Measurements from ENCODE around the gene SLAIN2. TPM values are rescaled to one million over a fixed set of nuclear protein-coding genes. Genes with fewer than 3 reads are reported as not detected.
A peak's percentile ranks its signal among the peaks of the same experiment; 100 is the strongest.
"Not testable (repeated sequence)": the region's sequence is repeated elsewhere in the genome, so short reads cannot be mapped to it uniquely, and the experiment has no call there.

Gene SLAIN2
- total RNA-seq (10 to 100 TPM; 57.3 to 75.8 TPM), polyA plus RNA-seq (ENCODE audit: insufficient read depth, low read depth, low replicate concordance) (255 TPM)
- long read RNA-seq, donor 1, full-length matches to known transcripts, result 9 of 27 reads
- long read RNA-seq, donor 1, partial matches to known transcripts, result 13 of 27 reads
- long read RNA-seq, donor 1, other reads (novel, unspliced or antisense), result 5 of 27 reads
- long read RNA-seq, donor 2, full-length matches to known transcripts, result 1 of 14 reads
- long read RNA-seq, donor 2, partial matches to known transcripts, result 13 of 14 reads
- long read RNA-seq, donor 2, other reads (novel, unspliced or antisense), result 0 of 14 reads

DNA sequence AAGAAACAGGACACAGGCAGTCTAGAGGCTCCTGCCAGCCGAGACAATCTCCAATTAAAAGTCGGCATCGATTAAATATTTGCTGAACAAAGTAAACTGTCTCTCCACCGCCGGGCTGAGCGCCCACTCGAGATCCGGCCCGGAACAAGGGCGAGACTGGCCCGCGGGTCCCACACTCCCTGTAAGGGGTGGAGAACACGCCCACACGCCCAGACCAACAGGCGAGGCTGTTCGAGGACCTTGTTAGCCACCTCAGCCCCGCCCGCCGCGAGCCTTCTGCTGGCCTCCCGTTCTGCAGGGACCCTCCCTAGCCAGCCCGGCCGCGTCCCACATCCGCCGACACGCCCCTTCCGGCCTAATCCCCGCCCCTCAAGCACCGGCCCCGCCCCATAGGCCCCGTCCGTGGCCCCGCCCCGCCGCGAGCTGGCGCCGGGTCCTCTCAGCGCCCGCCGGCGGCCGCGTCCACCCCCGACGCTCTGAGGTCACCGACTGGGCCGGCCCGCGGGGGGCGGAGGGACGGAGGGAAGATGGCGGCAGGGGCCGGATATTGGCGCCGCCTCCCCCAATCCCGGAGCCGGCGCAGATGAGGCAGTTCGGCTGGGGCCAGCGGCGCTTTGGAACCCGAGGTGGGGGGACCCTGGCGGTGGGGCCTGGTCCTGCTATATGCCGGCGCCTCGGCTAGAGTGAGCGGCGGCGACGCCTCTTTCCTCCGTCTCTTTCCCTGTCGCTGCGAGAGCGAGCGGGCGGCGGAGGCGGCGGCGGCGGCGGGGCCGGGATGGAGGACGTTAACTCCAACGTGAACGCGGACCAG is at the start of gene SLAIN2:
Gene SLAIN2 (plus strand): TSS at position 565 of the 811 bp plus-strand sequence. CDS start 211 bp downstream, at position 776.
- TF ChIP-seq POLR2A (IDR thresholded peaks at IDR 0.05), result peak; percentile 57
- TF ChIP-seq, protein P1, sequence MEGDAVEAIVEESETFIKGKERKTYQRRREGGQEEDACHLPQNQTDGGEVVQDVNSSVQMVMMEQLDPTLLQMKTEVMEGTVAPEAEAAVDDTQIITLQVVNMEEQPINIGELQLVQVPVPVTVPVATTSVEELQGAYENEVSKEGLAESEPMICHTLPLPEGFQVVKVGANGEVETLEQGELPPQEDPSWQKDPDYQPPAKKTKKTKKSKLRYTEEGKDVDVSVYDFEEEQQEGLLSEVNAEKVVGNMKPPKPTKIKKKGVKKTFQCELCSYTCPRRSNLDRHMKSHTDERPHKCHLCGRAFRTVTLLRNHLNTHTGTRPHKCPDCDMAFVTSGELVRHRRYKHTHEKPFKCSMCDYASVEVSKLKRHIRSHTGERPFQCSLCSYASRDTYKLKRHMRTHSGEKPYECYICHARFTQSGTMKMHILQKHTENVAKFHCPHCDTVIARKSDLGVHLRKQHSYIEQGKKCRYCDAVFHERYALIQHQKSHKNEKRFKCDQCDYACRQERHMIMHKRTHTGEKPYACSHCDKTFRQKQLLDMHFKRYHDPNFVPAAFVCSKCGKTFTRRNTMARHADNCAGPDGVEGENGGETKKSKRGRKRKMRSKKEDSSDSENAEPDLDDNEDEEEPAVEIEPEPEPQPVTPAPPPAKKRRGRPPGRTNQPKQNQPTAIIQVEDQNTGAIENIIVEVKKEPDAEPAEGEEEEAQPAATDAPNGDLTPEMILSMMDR (IDR thresholded peaks at IDR 0.05), result peak in 2 of 3 experiments; percentile 38 to 49
- H3K27ac ChIP-seq, result peak within 1 kb of the TSS; percentile 97 to 99
- no peaks in the 10 kb centered on the region for H3K27me3 ChIP-seq
- intact Hi-C loops (cut with DNase I; ENCODE audit: low total_unique reads), result no loop called here
- DNase-seq, result peak; percentile 99
- H3K4me3 ChIP-seq, result peak within 1 kb of the TSS; percentile 81 to 87
- peaks cover 25% of the 10 kb centered on the region for H3K4me1 ChIP-seq
- WGBS, 2 donors, result 0% methylated on average over 23 to 66 of the region's 89 CpGs
- H3K36me3 ChIP-seq (ENCODE audit: low read depth, missing control alignments), result no peaks in the 10 kb centered on the region
- H3K9me3 ChIP-seq, result no peaks in the 10 kb centered on the region

DNA sequence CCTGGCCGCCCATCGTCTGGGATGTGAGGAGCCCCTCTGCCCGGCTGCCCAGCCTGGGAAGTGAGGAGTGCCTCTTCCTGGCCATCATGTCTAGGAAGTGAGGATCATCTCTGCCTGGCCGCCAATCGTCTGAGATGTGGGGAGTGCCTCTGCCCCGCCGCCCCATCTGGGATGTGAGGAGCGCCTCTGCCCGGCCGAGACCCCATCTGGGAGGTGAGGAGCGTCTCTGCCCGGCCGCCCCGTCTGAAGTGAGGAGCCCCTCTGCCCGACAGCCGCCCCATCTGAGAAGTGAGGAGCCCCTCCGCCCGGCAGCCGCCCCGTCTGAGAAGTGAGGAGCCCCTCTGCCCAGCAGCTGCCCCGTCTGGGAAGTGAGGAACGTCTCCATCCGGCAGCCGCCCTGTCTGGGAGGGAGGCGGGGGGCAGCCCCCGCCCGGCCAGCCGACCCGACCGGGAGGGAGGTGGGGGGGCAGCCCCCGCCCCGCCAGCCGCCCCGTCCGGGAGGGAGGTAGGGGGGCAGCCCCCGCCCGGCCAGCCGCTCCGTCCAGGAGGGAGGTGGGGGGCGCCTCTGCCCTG is 49.0 kb upstream of the SLAIN2 start:
- H3K27me3 ChIP-seq; intact Hi-C loops (cut with DNase I; ENCODE audit: low total_unique reads); DNase-seq; H3K27ac ChIP-seq; H3K4me1 ChIP-seq; H3K36me3 ChIP-seq (ENCODE audit: low read depth, missing control alignments); H3K9me3 ChIP-seq; H3K4me3 ChIP-seq: not testable (repeated sequence)
- WGBS, 2 donors, result 48 to 85% methylated on average over 8 to 39 of the region's 40 CpGs

GRCh38 chr4:48295116-48295515 is 46.2 kb upstream of the SLAIN2 start:
- intact Hi-C loops (cut with DNase I; ENCODE audit: low total_unique reads), result no loop called here
- no peaks in the 10 kb centered on the region for H3K4me1 ChIP-seq
- H3K36me3 ChIP-seq (ENCODE audit: low read depth, missing control alignments), result no peaks in the 10 kb centered on the region
- DNase-seq, result no peak
- no peak overlapping the region for H3K4me3 ChIP-seq
- no peaks in the 10 kb centered on the region for H3K27me3 ChIP-seq
- H3K27ac ChIP-seq, result no peak overlapping the region
- H3K9me3 ChIP-seq, result no peaks in the 10 kb centered on the region
- TF ChIP-seq, protein P1 (IDR thresholded peaks at IDR 0.05), result no peak
- TF ChIP-seq POLR2A (IDR thresholded peaks at IDR 0.05), result no peak

- Histone ChIP-seq H3K4me3 (no peak overlapping the region), H3K4me1 (no peaks in the 10 kb centered on the region), H3K27ac (no peak overlapping the region), H3K27me3 (no peaks in the 10 kb centered on the region), H3K36me3 (ENCODE audit: low read depth, missing control alignments) (no peaks in the 10 kb centered on the region), H3K9me3 (no peaks in the 10 kb centered on the region)
- TF ChIP-seq, protein P1 (IDR thresholded peaks at IDR 0.05), result no peak
- no peak for TF ChIP-seq POLR2A (IDR thresholded peaks at IDR 0.05)
- intact Hi-C loops (cut with DNase I; ENCODE audit: low total_unique reads), result no loop called here
- no peak for DNase-seq
- 74 to 80% methylated on average over 6 of the region's 6 CpGs for WGBS, 2 donors
Observed at GRCh38 chr4:48296365-48296764, 45.0 kb upstream of the SLAIN2 start.

- Histone ChIP-seq H3K4me1 (no peaks in the 10 kb centered on the region), H3K27me3 (no peaks in the 10 kb centered on the region), H3K36me3 (ENCODE audit: low read depth, missing control alignments) (no peaks in the 10 kb centered on the region), H3K4me3 (no peak overlapping the region), H3K27ac (no peak overlapping the region), H3K9me3 (no peaks in the 10 kb centered on the region)
- intact Hi-C loops (cut with DNase I; ENCODE audit: low total_unique reads), result no loop called here
- no peak for DNase-seq
- TF ChIP-seq, protein P1 (IDR thresholded peaks at IDR 0.05), result no peak
- TF ChIP-seq POLR2A (IDR thresholded peaks at IDR 0.05), result no peak
- WGBS, 2 donors, result 87 to 96% methylated on average over 2 of the region's 2 CpGs
Observed at GRCh38 chr4:48297256-48297846, 44.0 kb upstream of the SLAIN2 start.
